ENCODE measurements around the gene HECW1.
"Not testable (repeated sequence)": the region's sequence is repeated elsewhere in the genome, so short reads cannot be mapped to it uniquely, and the experiment has no call there.

Gene HECW1

GRCh38 chr7:43481902-43482678 lies 369.6 kb downstream of the HECW1 start:
- no peak for DNase-seq

GRCh38 chr7:43482679-43483252 lies 370.3 kb downstream of the HECW1 start:
- DNase-seq, result no peak

GRCh38 chr7:43484678-43485395 lies 372.4 kb downstream of the HECW1 start:
- no peak for DNase-seq

GRCh38 chr7:43485580-43485979 lies 373.1 kb downstream of the HECW1 start:
- no peak for DNase-seq

- not testable (repeated sequence) for DNase-seq
These were observed 373.6 kb downstream of the HECW1 start for GRCh38 chr7:43486008-43486407.

- no peak for DNase-seq
These were observed 374.2 kb downstream of the HECW1 start for GRCh38 chr7:43486634-43487033.

GRCh38 chr7:43487731-43488073 lies 375.3 kb downstream of the HECW1 start:
- no peak for DNase-seq

GRCh38 chr7:43489257-43489656 lies 376.8 kb downstream of the HECW1 start:
- DNase-seq, result no peak

- DNase-seq, result no peak
These were observed 377.6 kb downstream of the HECW1 start for GRCh38 chr7:43490016-43490415.

GRCh38 chr7:43491123-43491522 lies 378.7 kb downstream of the HECW1 start:
- no peak for DNase-seq

- DNase-seq, result no peak
These were observed 379.5 kb downstream of the HECW1 start for GRCh38 chr7:43491984-43492383.

GRCh38 chr7:43492896-43493295 lies 380.4 kb downstream of the HECW1 start:
- no peak for DNase-seq

- DNase-seq, result no peak
These were observed 383.1 kb downstream of the HECW1 start for GRCh38 chr7:43495572-43495971.

- no peak for DNase-seq
These were observed 384.1 kb downstream of the HECW1 start for GRCh38 chr7:43496596-43496995.

GRCh38 chr7:43501870-43502269 lies 389.4 kb downstream of the HECW1 start:
- no peak for DNase-seq

GRCh38 chr7:43502941-43503340 lies 390.5 kb downstream of the HECW1 start:
- DNase-seq, result no peak

- DNase-seq, result no peak
These were observed 393.0 kb downstream of the HECW1 start for GRCh38 chr7:43505412-43505811.

- DNase-seq, result no peak
These were observed 394.0 kb downstream of the HECW1 start for GRCh38 chr7:43506460-43506859.

- DNase-seq, result no peak
These were observed 396.0 kb downstream of the HECW1 start for GRCh38 chr7:43508461-43508860.

GRCh38 chr7:43509906-43510305 lies 397.5 kb downstream of the HECW1 start:
- no peak for DNase-seq

GRCh38 chr7:43511029-43511428 lies 398.6 kb downstream of the HECW1 start:
- DNase-seq, result no peak

- no peak for DNase-seq
These were observed 399.5 kb downstream of the HECW1 start for GRCh38 chr7:43511769-43512515.

- no peak for DNase-seq
These were observed 400.8 kb downstream of the HECW1 start for GRCh38 chr7:43513251-43513650.

All from DMS 273 treated with DMSO at 0.1 percent for 48 hours (cell line).